ENCODE measurements around the gene CTNNB1. TPM values are rescaled to one million over a fixed set of nuclear protein-coding genes. Genes with fewer than 3 reads are reported as not detected.

Gene CTNNB1
- 100 to 1,000 TPM in 2 of 3 donors, 10 to 100 TPM in 1; 68.9 to 229 (median 163) TPM for polyA plus RNA-seq

GRCh38 chr3:41198950-41199865, at the start of gene CTNNB1:
CTNNB1 (plus strand) TSS chr3:41199505; CDS start chr3:41224069, 24,564 bp downstream.
- WGBS, 3 donors = 0 to 1% (median 1%) methylated on average over 64 to 112 of the region's 112 CpGs
- peak within 1 kb of the TSS; percentile 85 for H3K27ac ChIP-seq (ENCODE audit: low read depth, low read length)

- 84 to 97% (median 94%) methylated on average over 3 of the region's 3 CpGs for WGBS, 3 donors
Observed at GRCh38 chr3:41155834-41156233, 43.5 kb upstream of the CTNNB1 start.

DNA sequence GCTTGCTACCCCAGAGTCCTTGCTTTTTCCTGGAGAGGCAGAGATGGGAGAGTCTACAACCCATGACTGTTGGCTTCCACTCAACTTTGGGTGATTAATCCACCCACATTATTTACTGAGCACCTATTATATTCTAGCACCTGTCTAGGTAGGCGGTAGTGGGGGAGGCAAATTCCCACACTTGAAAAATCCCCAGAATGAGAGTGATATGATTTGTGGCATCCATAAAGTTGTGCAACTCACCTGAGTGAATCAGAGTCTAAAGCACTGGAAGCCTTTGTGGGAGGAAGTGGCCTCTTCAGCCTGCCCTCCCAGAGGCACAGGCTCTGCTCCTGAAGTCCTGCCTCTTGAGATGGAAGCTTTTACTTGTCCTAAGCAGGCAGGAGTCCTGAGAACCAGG, 40.4 kb upstream of the CTNNB1 start:
- WGBS, 3 donors = 65 to 96% (median 92%) methylated on average over 1 of the region's 1 CpG
- no peak overlapping the region for H3K27ac ChIP-seq (ENCODE audit: low read depth, low read length)

More at GRCh38 chr3:41155834-41156233, 43.5 kb upstream of the CTNNB1 start:
- H3K27ac ChIP-seq (ENCODE audit: low read depth, low read length) = no peak overlapping the region

DNA sequence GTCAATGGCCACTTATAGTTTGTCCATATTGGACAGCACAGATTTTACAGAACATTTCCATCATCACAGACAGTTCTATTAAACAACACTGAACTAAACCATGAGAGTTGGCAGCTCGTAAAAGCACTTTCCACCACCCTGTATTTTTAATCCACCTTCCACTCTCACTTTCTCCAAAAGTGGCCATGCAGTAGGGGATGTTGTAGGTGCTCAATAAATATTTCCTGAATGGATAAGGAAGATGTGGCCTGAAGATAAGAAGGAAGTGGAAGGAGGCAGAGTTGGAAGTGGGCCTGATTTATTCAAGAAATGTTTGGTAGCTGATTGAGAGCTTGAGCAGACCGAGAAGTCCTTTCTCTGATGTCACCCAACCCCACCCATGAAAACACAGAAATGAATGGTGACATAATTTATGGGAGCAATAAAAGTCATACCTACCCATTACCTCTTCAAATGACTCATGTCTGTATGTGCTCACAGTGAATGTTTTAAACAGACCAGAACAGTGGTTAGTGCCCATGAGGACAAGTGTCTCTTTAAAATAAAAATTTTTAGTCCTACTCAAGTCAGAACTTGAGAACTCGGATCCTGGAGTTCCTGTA, 39.6 kb upstream of the CTNNB1 start:
- 84 to 92% (median 90%) methylated on average over 3 of the region's 3 CpGs for WGBS, 3 donors
- H3K27ac ChIP-seq (ENCODE audit: low read depth, low read length) = no peak overlapping the region

- WGBS, 3 donors = 91 to 97% (median 94%) methylated on average over 3 of the region's 3 CpGs
- H3K27ac ChIP-seq (ENCODE audit: low read depth, low read length) = no peak overlapping the region
Observed at GRCh38 chr3:41162541-41162940, 36.8 kb upstream of the CTNNB1 start.

- no peak overlapping the region for H3K27ac ChIP-seq (ENCODE audit: low read depth, low read length)
- 31 to 65% (median 42%) methylated on average over 1 of the region's 1 CpG for WGBS, 3 donors
Observed at GRCh38 chr3:41163006-41163405, 36.3 kb upstream of the CTNNB1 start.

GRCh38 chr3:41163421-41163820, 35.9 kb upstream of the CTNNB1 start:
- WGBS, 3 donors = 47 to 72% (median 58%) methylated on average over 3 of the region's 3 CpGs

DNA sequence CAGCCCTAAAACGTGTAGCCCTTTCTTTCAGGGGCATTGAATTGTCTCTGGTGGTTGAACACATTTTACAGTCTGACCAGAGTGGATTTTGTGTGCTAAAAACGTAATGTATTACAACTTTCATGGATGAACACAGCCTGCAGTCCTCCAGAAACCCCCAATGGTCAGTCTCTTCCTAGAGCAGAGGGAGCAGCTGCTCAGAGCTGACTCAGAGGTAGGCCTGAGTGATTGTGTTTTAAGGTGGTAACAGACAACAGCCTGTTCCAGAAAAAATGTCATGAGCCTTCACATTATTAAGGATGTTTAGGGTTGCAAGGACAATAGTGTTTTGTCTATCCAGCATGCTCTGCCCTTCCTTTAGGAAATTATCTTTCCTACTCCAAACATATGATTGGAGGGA, 34.5 kb upstream of the CTNNB1 start:
- 44 to 77% (median 74%) methylated on average over 2 of the region's 2 CpGs for WGBS, 3 donors
- H3K27ac ChIP-seq (ENCODE audit: low read depth, low read length) = no peak overlapping the region

More at GRCh38 chr3:41163421-41163820, 35.9 kb upstream of the CTNNB1 start:
- no peak overlapping the region for H3K27ac ChIP-seq (ENCODE audit: low read depth, low read length)

DNA sequence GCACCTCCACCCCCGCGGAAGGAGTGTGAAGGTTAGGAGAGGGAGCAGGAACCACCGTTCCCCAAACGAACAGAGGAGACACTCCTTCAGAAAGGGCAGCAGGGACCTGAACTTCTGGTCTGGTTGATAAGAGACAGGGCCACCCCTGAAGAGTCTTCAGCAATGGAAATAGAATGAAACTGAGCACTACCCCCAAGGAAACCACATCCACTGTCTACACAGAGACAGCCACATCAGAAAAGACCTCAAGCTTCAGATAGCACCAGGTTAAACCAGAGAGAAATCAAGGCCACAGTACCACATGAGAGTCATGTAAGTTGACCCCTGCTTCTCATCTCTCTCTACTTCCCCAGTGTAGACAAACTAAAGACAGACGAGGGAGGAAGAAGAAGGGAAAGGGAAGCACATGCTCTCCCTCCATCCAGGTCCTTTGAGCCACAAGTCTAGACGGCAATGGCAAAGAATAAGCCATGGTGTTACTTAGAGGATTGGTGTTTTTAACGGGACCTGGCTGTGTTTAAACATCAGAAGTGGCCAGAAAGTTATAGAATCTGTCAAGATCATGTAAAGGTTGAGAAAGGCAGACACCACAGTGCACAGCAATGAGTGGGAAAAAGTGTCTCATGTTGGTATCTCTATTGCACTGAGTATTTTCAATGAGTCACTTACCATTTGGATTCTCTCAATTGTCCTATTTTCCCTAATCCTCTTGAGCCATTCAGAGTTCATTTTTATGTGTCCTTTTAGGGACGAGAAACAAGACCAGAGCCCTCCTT, 31.4 kb upstream of the CTNNB1 start:
- no peak overlapping the region for H3K27ac ChIP-seq (ENCODE audit: low read depth, low read length)
- 79 to 90% (median 81%) methylated on average over 8 of the region's 8 CpGs for WGBS, 3 donors

- 48 to 62% (median 58%) methylated on average over 5 of the region's 5 CpGs for WGBS, 3 donors
- no peak overlapping the region for H3K27ac ChIP-seq (ENCODE audit: low read depth, low read length)
Observed at GRCh38 chr3:41169023-41169422, 30.3 kb upstream of the CTNNB1 start.

DNA sequence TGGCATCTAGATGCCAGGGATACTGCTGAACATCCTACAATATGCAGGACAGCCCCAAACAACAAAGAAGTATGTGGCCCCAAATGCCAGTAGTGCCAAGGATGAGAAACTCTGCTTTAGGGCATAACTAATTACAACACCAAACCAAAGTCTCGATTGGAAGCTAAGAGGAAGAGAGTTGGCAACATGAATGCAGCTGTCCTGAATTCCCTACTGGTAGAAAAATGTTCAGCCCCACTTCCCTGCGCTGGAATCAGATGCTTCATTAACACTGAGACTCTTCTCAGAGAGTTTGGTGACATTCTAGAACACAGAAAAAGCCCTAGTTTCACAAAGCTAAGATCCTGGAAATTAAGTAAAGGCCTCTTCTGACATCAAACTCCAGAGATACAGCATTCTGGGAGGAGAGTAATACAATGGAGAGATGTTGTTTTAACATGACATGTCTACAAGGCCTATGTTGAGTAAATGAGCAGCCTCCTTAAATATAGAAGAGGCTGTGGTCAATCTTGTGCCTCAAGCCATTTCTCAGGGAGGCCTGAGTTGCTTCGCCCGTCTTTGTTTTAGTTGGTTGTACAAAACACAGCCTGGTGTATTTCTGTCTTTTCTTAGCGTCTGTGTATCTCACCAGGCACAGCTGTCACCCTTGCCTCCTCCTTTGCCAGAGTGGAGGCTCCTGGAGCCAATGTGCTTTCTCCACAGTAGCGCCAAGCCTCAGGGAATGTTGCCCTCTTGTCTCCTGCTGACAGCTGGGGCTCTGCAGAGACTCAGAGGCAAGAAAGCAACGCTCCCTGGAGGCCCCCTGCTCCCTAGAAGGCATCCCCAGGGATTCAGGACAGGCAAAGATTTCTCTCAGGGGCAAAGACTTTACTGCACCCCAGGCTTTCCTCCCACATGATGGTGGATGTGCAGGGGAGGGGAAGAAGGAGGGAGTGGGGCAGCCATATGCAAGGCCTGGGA, 25.1 kb upstream of the CTNNB1 start:
- whole genome bisulfite sequencing, 3 donors = 78 to 91% (median 83%) methylated on average over 7 of the region's 7 CpGs
- H3K27ac ChIP-seq (ENCODE audit: low read depth, low read length) = no peak overlapping the region

- WGBS, 3 donors = 68 to 83% (median 80%) methylated on average over 1 of the region's 1 CpG
- H3K27ac ChIP-seq (ENCODE audit: low read depth, low read length) = no peak overlapping the region
Observed at GRCh38 chr3:41175365-41175764, 23.9 kb upstream of the CTNNB1 start.

DNA sequence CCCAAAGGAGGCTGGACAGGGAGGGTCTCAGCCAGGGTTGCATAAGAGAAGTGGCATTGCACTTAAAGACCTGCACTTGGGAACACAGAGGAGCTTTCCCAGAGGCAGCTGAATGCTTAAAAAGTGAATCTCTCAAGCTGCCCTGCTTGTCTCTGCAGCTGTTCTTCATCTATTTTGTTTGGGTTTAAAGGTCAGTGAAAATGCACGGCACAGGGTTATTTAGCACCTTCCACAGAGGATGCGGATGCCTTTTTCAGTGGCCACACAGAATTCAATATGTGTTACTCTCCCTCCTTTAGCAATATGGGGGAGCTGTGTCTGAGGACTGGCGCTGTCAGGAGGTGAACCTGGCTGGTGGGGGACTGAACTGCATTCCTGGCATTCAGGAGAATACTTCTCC, 22.7 kb upstream of the CTNNB1 start:
- WGBS, 3 donors = 49 to 69% (median 67%) methylated on average over 3 of the region's 3 CpGs
- H3K27ac ChIP-seq (ENCODE audit: low read depth, low read length) = no peak overlapping the region

- no peak overlapping the region for H3K27ac ChIP-seq (ENCODE audit: low read depth, low read length)
- WGBS, 3 donors = 74 to 94% (median 83%) methylated on average over 2 of the region's 2 CpGs
Observed at GRCh38 chr3:41178576-41178975, 20.7 kb upstream of the CTNNB1 start.

- WGBS, 3 donors = 93 to 97% (median 96%) methylated on average over 2 of the region's 2 CpGs
- no peak overlapping the region for H3K27ac ChIP-seq (ENCODE audit: low read depth, low read length)
Observed at GRCh38 chr3:41180396-41180795, 18.9 kb upstream of the CTNNB1 start.

- no peak overlapping the region for H3K27ac ChIP-seq (ENCODE audit: low read depth, low read length)
- 70 to 80% (median 78%) methylated on average over 5 of the region's 5 CpGs for WGBS, 3 donors
Observed at GRCh38 chr3:41182504-41183059, 16.7 kb upstream of the CTNNB1 start.

DNA sequence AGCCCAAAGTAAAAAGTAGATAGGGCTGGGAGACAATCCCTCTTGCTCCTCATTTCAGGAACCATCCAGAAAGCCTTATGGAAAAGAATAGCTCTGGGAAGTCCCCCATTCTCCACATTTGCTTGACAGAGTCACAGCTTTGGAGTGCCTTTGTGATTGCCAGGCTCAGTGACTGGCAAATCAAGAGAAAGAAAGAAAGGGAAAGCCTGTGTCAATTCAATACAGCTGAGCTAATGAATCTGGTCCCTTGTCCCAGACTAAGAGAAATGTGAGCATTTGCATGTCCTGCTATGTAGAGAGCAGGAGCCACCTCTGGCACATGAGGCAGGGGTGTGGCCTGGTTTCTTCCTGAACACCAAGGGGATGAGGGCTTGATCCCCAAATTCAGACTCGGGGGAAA, 14.9 kb upstream of the CTNNB1 start:
- H3K27ac ChIP-seq (ENCODE audit: low read depth, low read length) = no peak overlapping the region
- WGBS, 3 donors = 66 to 82% (median 69%) methylated on average over 1 of the region's 1 CpG
